Keratinocyte (primary cell): Measurements from ENCODE around the gene ANO10. TPM values are rescaled to one million over a fixed set of nuclear protein-coding genes. Genes with fewer than 3 reads are reported as not detected.

Experiments
- DNase-seq: peaks from one replicate; pipeline ENCODE4 v3.0.0-alpha.2; 2011; ENCODE audit warnings: low read depth, missing footprints, low spot score
- FAIRE-seq: peaks from 2 replicates; lab custom pipeline; 2011; peaks lifted over from hg19 to GRCh38; lab: Jason Lieb, UNC
- H2AFZ ChIP-seq: 2 replicates; pipeline ENCODE4 v1.6.0; 2012; ENCODE audit warnings: low read length, control low read depth, inconsistent platforms; ENCODE audit not compliant: control insufficient read depth
- H3K27ac ChIP-seq: 2 replicates; pipeline ENCODE4 v1.5.1; 2011; ENCODE audit warnings: low read length; ENCODE audit not compliant: control insufficient read depth, insufficient read depth
- H3K27me3 ChIP-seq: 3 replicates; pipeline ENCODE4 v1.6.0; 2011; ENCODE audit warnings: low read length; ENCODE audit not compliant: control insufficient read depth, insufficient read depth; ENCODE audit errors: extremely low read depth
- H3K36me3 ChIP-seq, 2 experiments: 2 replicates in 1 of 2; 3 replicates in 1 of 2; pipeline ENCODE4 v1.5.1; 2011; ENCODE audit warnings: low read length in 2 of 2, mild to moderate bottlenecking in 1 of 2; ENCODE audit not compliant: control insufficient read depth in 2 of 2, insufficient read depth in 2 of 2; ENCODE audit errors: extremely low read depth in 1 of 2
- H3K4me1 ChIP-seq: 3 replicates; pipeline ENCODE4 v1.5.1; 2011; ENCODE audit warnings: low read length; ENCODE audit not compliant: control insufficient read depth, insufficient read depth; ENCODE audit errors: extremely low read depth
- H3K4me2 ChIP-seq: 3 replicates; pipeline ENCODE4 v1.6.0; 2011; ENCODE audit warnings: low read depth, low read length; ENCODE audit not compliant: control insufficient read depth, insufficient read depth; ENCODE audit errors: extremely low read depth
- H3K4me3 ChIP-seq, 3 experiments: fragments of 200-600 bp in 1 of 3; sonication (generic) in 1 of 3; 2 replicates in 2 of 3; 3 replicates in 1 of 3; pipeline ENCODE4 v1.5.1; 2011 to 2016; ENCODE audit warnings: low read length in 3 of 3, mild to moderate bottlenecking in 3 of 3, control low read depth in 2 of 3, inconsistent platforms in 1 of 3, low read depth in 1 of 3, mixed read lengths in 1 of 3, mixed run types in 1 of 3, moderate library complexity in 1 of 3; ENCODE audit not compliant: control insufficient read depth in 2 of 3, insufficient read depth in 2 of 3; ENCODE audit errors: extremely low read depth in 1 of 3
- H3K79me2 ChIP-seq: 2 replicates; pipeline ENCODE4 v1.6.0; 2012; ENCODE audit warnings: low read length; ENCODE audit not compliant: control insufficient read depth, insufficient read depth
- H3K9ac ChIP-seq: 3 replicates; pipeline ENCODE4 v1.6.0; 2011; ENCODE audit warnings: low read length; ENCODE audit not compliant: control insufficient read depth, insufficient read depth; ENCODE audit errors: extremely low read depth
- H3K9me1 ChIP-seq: 3 replicates; pipeline ENCODE4 v1.6.0; 2011; ENCODE audit warnings: low read length; ENCODE audit not compliant: control insufficient read depth, insufficient read depth; ENCODE audit errors: extremely low read depth
- H3K9me3 ChIP-seq: 2 replicates; pipeline ENCODE4 v1.5.1; 2012; ENCODE audit warnings: low read depth, low read length; ENCODE audit not compliant: control insufficient read depth
- H4K20me1 ChIP-seq: 3 replicates; pipeline ENCODE4 v1.6.0; 2011; ENCODE audit warnings: low read length; ENCODE audit not compliant: control insufficient read depth, insufficient read depth; ENCODE audit errors: extremely low read depth
- CTCF ChIP-seq, 3 experiments: IDR thresholded peaks in 1 of 3; conservative IDR thresholded peaks in 1 of 3; optimal IDR thresholded peaks in 1 of 3; 2 replicates in 2 of 3; 3 replicates in 1 of 3; pipeline versions ENCODE3 to v1.5.1; 2011; ENCODE audit warnings: low read length in 3 of 3, mild to moderate bottlenecking in 3 of 3, moderate library complexity in 2 of 3, control low read depth in 1 of 3, inconsistent platforms in 1 of 3; ENCODE audit not compliant: insufficient read depth in 2 of 3; ENCODE audit errors: extremely low read depth in 1 of 3
- EZH2 ChIP-seq: IDR thresholded peaks from one replicate; pipeline ENCODE4 v1.6.1; 2012; ENCODE audit warnings: inconsistent platforms, mild to moderate bottlenecking, low read length, moderate library complexity
- dilution Hi-C: fragments of 300-500 bp; cut with MboI; formaldehyde crosslinking; loops from one replicate; pipeline ENCODE4 v1.7.0; 2020; ENCODE audit warnings: low sequenced_read_pairs; ENCODE audit not compliant: extremely low pct_ligation_motif_present
- polyA plus RNA-seq, 5 experiments: library from polyadenylated mRNA; depleted of rRNA in 3 of 5; stranded (reverse) in 3 of 5; stranded (forward) in 1 of 5; unstranded in 1 of 5; fragments of >200 nt; gene quantifications; 1 replicate in 1 of 5; 2 replicates in 3 of 5; 3 replicates in 1 of 5; pipeline versions ENCODE4 v1.2.1 to v1.2.3, GENCODE V29; 2011 to 2012; ENCODE audit warnings: missing spikeins in 2 of 5, low read depth in 1 of 5, low replicate concordance in 1 of 5

The ANO10 gene
- polyA plus RNA-seq, 1 donor (not counting 4 experiments of a cell fraction or from before 2014, with no cell fraction given) = 48.8 TPM

- Histone ChIP-seq H3K9me3 (no peaks in the 10 kb centered on the region), H3K27me3 (no peaks in the 10 kb centered on the region), H3K9me1 (no peaks in the 10 kb centered on the region), H3K4me2 (no peak overlapping the region), H3K4me1 (no peaks in the 10 kb centered on the region), H2AFZ (no peak overlapping the region), H3K27ac (no peak overlapping the region), H3K9ac (no peak overlapping the region), H3K36me3 (peaks cover 29 to 32% of the 10 kb centered on the region in 2 experiments), H3K79me2 (peaks cover 7% of the 10 kb centered on the region), H4K20me1 (no peaks in the 10 kb centered on the region), H3K4me3 (no peak overlapping the region)
- dilution Hi-C loops = no loop called here
- no peak for FAIRE-seq
- no peak for DNase-seq
- TF ChIP-seq CTCF (optimal IDR thresholded peaks at IDR 0.05 in 1 of 3, IDR thresholded peaks at IDR 0.05 in 1 of 3, conservative IDR thresholded peaks at IDR 0.05 in 1 of 3; ENCODE audit: extremely low read depth in 1 of 3, insufficient read depth in 2 of 3, low read length in 3 of 3) (no peak), EZH2 (no peak)
Observed at GRCh38 chr3:43343815-43344214, 278.0 kb downstream of the ANO10 start.

GRCh38 chr3:43343185-43343584 is 278.6 kb downstream of the ANO10 start:
- Histone ChIP-seq H2AFZ (no peak overlapping the region), H3K4me3 (no peak overlapping the region), H3K36me3 (peaks cover 27% of the 10 kb centered on the region in 2 experiments), H3K4me1 (no peaks in the 10 kb centered on the region), H3K27ac (no peak overlapping the region), H3K4me2 (no peak overlapping the region), H4K20me1 (no peaks in the 10 kb centered on the region), H3K9me1 (no peaks in the 10 kb centered on the region), H3K79me2 (peaks cover 11% of the 10 kb centered on the region), H3K9ac (no peak overlapping the region), H3K27me3 (no peaks in the 10 kb centered on the region), H3K9me3 (peaks cover 3% of the 10 kb centered on the region)
- no peak for TF ChIP-seq CTCF (optimal IDR thresholded peaks at IDR 0.05 in 1 of 3, IDR thresholded peaks at IDR 0.05 in 1 of 3, conservative IDR thresholded peaks at IDR 0.05 in 1 of 3; ENCODE audit: extremely low read depth in 1 of 3, insufficient read depth in 2 of 3, low read length in 3 of 3)
- TF ChIP-seq EZH2 = no peak
- dilution Hi-C loops = no loop called here
- FAIRE-seq (no peak), DNase-seq (no peak)
